Epithelial cell of proximal tubule (primary cell): ENCODE measurements around the gene DICER1. TPM values are rescaled to one million over a fixed set of nuclear protein-coding genes. Genes with fewer than 3 reads are reported as not detected.

Source experiments
- DNase-seq: peaks from one replicate; pipeline ENCODE4 v3.0.0-alpha.2; 2011; ENCODE audit warnings: low read depth
- H3K4me3 ChIP-seq: 2 replicates; pipeline ENCODE4 v1.5.1; 2011; ENCODE audit warnings: low read depth, mild to moderate bottlenecking, low read length
- CTCF ChIP-seq: conservative IDR thresholded peaks from 2 replicates; pipeline ENCODE4 v1.5.1; 2012; ENCODE audit warnings: low read depth, mild to moderate bottlenecking, low read length
- total RNA-seq: library from RNA; depleted of rRNA; stranded (reverse); fragments of >200 nt; gene quantifications from 2 replicates; pipeline ENCODE4 v1.2.3, GENCODE V29; 2015

Gene DICER1
- total RNA-seq, 1 donor from 2014 or later = 27.4 TPM

GRCh38 chr14:95117937-95118721, 39.2 kb downstream of the DICER1 start:
- H3K4me3 ChIP-seq = no peak overlapping the region
- no peak for DNase-seq
- TF ChIP-seq CTCF = no peak

GRCh38 chr14:95113476-95113875, 43.9 kb downstream of the DICER1 start:
- no peak for TF ChIP-seq CTCF

GRCh38 chr14:95111507-95112164, 45.7 kb downstream of the DICER1 start:
- no peak for TF ChIP-seq CTCF
- no peak for DNase-seq
- H3K4me3 ChIP-seq = no peak overlapping the region

More at GRCh38 chr14:95113476-95113875, 43.9 kb downstream of the DICER1 start:
- DNase-seq = no peak
- H3K4me3 ChIP-seq = no peak overlapping the region

GRCh38 chr14:95110178-95110577, 47.2 kb downstream of the DICER1 start:
- TF ChIP-seq CTCF = no peak
- no peak for DNase-seq

GRCh38 chr14:95107711-95108110, 49.6 kb downstream of the DICER1 start:
- DNase-seq = no peak
- TF ChIP-seq CTCF = no peak
- H3K4me3 ChIP-seq = no peak overlapping the region

More at GRCh38 chr14:95110178-95110577, 47.2 kb downstream of the DICER1 start:
- H3K4me3 ChIP-seq = no peak overlapping the region

- DNase-seq = no peak
- TF ChIP-seq CTCF = no peak
- H3K4me3 ChIP-seq = no peak overlapping the region
These were observed 50.4 kb downstream of the DICER1 start for GRCh38 chr14:95106971-95107370.

- DNase-seq = no peak
- H3K4me3 ChIP-seq = no peak overlapping the region
- TF ChIP-seq CTCF = no peak
These were observed 52.4 kb downstream of the DICER1 start for GRCh38 chr14:95104911-95105310.
